KMS-11 (cell line): Measurements from ENCODE around the gene PRKRA.

ENCODE experiments used
- H2AFZ ChIP-seq: fragments of 200-600 bp; sonication (generic); 2 replicates; pipeline ENCODE4 v1.6.1; 2016; ENCODE audit warnings: antibody characterized with exemption, mixed run types, low read depth
- H3K27ac ChIP-seq: fragments of 200-600 bp; sonication (generic); 2 replicates; pipeline ENCODE4 v1.6.1; 2016; ENCODE audit warnings: mild to moderate bottlenecking, mixed run types
- H3K27me3 ChIP-seq: fragments of 200-600 bp; sonication (generic); 2 replicates; pipeline ENCODE4 v1.6.1; 2017; ENCODE audit warnings: mild to moderate bottlenecking, low read depth, mixed run types, moderate library complexity; ENCODE audit not compliant: insufficient read depth
- H3K36me3 ChIP-seq: fragments of 200-600 bp; sonication (generic); 2 replicates; pipeline ENCODE4 v1.6.1; 2017; ENCODE audit warnings: mild to moderate bottlenecking, mixed run types; ENCODE audit not compliant: insufficient read depth
- H3K4me1 ChIP-seq: fragments of 200-600 bp; sonication (generic); 2 replicates; pipeline ENCODE4 v1.6.1; 2016; ENCODE audit warnings: mild to moderate bottlenecking, low read depth, mixed run types; ENCODE audit not compliant: poor library complexity, severe bottlenecking
- H3K4me2 ChIP-seq: fragments of 200-600 bp; sonication (generic); 2 replicates; pipeline ENCODE4 v1.7.0; 2016; ENCODE audit warnings: mild to moderate bottlenecking, mixed run types
- H3K4me3 ChIP-seq: fragments of 200-600 bp; sonication (generic); IDR thresholded peaks from 2 replicates; pipeline ENCODE4 v1.6.1; 2017; ENCODE audit warnings: low read depth, low read length, mixed read lengths; ENCODE audit not compliant: insufficient read depth
- H3K79me2 ChIP-seq: fragments of 200-600 bp; sonication (generic); 2 replicates; pipeline ENCODE4 v1.6.1; 2016; ENCODE audit warnings: low read depth, mixed run types; ENCODE audit not compliant: insufficient read depth
- H3K9ac ChIP-seq: fragments of 200-600 bp; sonication (generic); 2 replicates; pipeline ENCODE4 v1.6.1; 2016; ENCODE audit warnings: mild to moderate bottlenecking, mixed run types
- H4K20me1 ChIP-seq: fragments of 200-600 bp; sonication (generic); 2 replicates; pipeline ENCODE4 v1.6.1; 2016; ENCODE audit warnings: mild to moderate bottlenecking, mixed run types; ENCODE audit not compliant: insufficient read depth
- TF ChIP-seq, protein P1 (sequence below): fragments of 200-600 bp; sonication (generic); conservative IDR thresholded peaks from 2 replicates; pipeline ENCODE4 v1.6.1; 2017; ENCODE audit warnings: low read depth, mild to moderate bottlenecking, antibody characterized with exemption, low read length, moderate library complexity, mixed read lengths

Gene PRKRA

DNA sequence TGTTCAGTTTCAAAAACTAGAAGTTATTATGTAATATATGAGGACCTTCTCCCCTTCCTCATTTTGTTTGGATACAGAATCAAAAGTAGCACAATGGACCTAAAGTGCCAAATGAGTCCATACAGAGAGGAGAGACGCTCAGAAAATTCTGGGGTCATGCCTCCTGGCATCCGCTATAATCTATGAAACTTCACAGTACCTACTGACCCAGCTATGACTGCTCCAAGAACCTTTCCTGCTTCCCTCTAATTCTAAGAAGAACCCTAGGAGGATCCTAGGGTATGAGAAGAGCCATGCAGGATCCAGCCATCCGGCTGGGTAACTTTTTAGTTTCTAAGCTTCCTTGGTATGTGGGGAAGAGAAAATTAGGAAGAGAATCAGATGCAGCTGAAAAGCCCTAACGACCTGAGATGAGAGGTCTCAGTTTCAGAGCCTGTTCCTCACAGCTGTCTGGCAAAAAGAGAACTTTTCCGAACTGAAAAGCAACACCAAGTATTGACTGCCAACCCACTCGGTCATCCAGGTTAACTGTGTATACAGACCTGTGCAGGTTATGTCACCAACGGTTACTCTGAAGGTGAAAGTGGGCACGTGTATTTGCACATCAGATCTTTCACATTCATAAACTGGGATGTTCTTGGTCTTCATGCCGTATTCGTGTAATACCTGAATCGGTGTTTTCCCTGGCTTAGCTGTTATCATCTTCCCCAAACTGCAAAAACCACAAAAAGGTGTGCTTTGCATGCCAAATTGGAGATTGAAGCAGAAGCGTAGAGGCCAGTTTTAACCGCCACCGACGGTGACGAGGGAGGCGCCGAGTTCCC is 1.1 kb downstream of the PRKRA start:
- TF ChIP-seq, protein P1, sequence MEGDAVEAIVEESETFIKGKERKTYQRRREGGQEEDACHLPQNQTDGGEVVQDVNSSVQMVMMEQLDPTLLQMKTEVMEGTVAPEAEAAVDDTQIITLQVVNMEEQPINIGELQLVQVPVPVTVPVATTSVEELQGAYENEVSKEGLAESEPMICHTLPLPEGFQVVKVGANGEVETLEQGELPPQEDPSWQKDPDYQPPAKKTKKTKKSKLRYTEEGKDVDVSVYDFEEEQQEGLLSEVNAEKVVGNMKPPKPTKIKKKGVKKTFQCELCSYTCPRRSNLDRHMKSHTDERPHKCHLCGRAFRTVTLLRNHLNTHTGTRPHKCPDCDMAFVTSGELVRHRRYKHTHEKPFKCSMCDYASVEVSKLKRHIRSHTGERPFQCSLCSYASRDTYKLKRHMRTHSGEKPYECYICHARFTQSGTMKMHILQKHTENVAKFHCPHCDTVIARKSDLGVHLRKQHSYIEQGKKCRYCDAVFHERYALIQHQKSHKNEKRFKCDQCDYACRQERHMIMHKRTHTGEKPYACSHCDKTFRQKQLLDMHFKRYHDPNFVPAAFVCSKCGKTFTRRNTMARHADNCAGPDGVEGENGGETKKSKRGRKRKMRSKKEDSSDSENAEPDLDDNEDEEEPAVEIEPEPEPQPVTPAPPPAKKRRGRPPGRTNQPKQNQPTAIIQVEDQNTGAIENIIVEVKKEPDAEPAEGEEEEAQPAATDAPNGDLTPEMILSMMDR = no peak
- Histone ChIP-seq H4K20me1 (no peaks in the 10 kb centered on the region), H3K4me3 (peak overlapping the region; percentile 87), H3K27me3 (no peaks in the 10 kb centered on the region), H3K9ac (peak overlapping the region; percentile 81), H3K4me2 (peak overlapping the region; percentile 94), H3K4me1 (peaks cover 29% of the 10 kb centered on the region), H2AFZ (peak overlapping the region; percentile 52), H3K36me3 (peaks cover 8% of the 10 kb centered on the region; the same call in 1 of the 2 replicates), H3K27ac (peak overlapping the region; percentile 83), H3K79me2 (peaks cover 16% of the 10 kb centered on the region; the same call in 1 of the 2 replicates)

DNA sequence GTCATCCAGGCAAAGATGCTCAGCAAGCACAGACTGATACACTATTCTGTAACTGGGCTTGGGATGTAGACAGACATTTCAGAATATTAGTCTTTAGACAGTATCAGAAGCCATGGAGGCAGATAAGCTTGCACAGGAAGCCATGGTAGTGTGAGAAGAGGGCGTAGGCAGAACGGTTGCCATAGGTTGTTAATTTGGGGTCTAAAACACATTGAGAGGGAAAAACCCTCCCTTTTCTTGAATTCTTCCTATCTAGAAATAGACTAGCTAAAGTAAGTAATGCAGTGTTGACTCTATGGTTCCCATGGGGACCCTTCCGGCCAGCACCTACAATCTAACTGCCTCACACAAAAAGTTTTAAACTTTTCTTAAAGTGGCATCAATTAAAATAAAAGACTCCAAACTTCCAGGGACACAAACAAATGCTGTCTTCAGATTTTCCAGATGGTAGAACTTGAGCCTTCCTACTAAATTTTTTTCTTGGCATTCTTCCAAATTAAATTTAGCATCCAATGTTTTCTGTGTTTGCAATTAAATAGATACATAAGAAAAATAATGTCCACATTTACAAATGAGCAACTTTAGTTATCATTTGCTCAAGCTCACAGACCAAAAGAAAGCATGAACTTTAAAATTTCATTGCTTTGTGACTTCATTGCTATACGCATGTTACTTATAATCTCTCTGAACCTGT is 1.9 kb downstream of the PRKRA start:
- H3K27me3 ChIP-seq = no peaks in the 10 kb centered on the region
- peak overlapping the region; percentile 81; the same call in 1 of the 2 replicates for H3K9ac ChIP-seq
- peaks cover 29% of the 10 kb centered on the region for H3K4me1 ChIP-seq
- H3K27ac ChIP-seq = peak overlapping the region; percentile 83; the same call in 1 of the 2 replicates
- H3K4me3 ChIP-seq = no peak overlapping the region
- peak overlapping the region; percentile 94 for H3K4me2 ChIP-seq
- H3K79me2 ChIP-seq = peaks cover 16% of the 10 kb centered on the region; the same call in 1 of the 2 replicates
- TF ChIP-seq, protein P1 = no peak
- H4K20me1 ChIP-seq = no peaks in the 10 kb centered on the region
- H2AFZ ChIP-seq = no peak overlapping the region
- H3K36me3 ChIP-seq = peaks cover 8% of the 10 kb centered on the region; the same call in 1 of the 2 replicates

DNA sequence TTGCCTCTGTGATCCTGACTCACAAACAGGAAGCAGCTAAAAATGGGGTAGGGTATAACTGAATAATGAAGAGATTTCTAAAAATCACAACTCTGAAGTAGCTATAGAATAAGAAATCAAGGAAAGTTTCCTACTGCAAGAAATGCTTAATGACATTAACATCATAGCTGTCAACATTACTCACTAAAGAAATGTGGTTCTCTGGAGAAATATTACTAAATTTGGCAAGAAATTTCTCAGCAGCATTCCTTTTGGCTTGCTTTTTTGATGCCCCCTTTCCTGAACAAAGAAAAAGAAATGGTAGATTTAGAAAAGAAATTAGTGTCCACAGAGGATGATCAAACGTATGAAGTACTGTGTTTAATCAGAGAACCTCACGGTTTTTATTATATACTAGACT is 9.5 kb downstream of the PRKRA start:
- no peaks in the 10 kb centered on the region for H4K20me1 ChIP-seq
- H3K4me1 ChIP-seq = no peaks in the 10 kb centered on the region
- peaks cover 16% of the 10 kb centered on the region; the same call in 1 of the 2 replicates for H3K36me3 ChIP-seq
- TF ChIP-seq, protein P1 = no peak
- H3K27ac ChIP-seq = no peak overlapping the region
- H3K9ac ChIP-seq = no peak overlapping the region
- H3K79me2 ChIP-seq = no peaks in the 10 kb centered on the region
- H3K27me3 ChIP-seq = no peaks in the 10 kb centered on the region
- H3K4me3 ChIP-seq = no peak overlapping the region
- no peak overlapping the region for H3K4me2 ChIP-seq
- H2AFZ ChIP-seq = no peak overlapping the region

DNA sequence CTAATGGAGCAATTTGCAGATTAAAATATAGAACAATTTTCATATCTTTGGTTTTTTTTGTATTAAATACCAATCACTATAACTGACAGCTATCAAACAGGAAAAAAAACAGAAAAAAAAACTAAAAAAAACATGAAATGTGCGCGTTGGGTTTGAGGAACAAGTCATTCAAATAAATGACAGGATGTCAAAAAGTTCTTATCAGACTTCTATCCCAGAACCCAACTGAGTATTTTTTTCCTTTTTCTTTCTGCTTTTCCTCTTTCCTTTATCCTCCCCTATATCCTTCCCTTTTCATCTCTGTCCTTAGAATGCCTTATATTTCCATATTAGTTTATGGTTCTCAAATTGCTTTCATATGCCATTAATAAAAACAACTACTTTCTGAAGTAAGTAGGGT is 14.3 kb downstream of the PRKRA start:
- Histone ChIP-seq H3K4me3 (no peak overlapping the region), H3K36me3 (peaks cover under 1% of the 10 kb centered on the region; the same call in 1 of the 2 replicates), H4K20me1 (no peaks in the 10 kb centered on the region), H3K79me2 (no peaks in the 10 kb centered on the region), H3K27ac (no peak overlapping the region), H3K9ac (no peak overlapping the region), H2AFZ (no peak overlapping the region), H3K4me2 (no peak overlapping the region), H3K4me1 (no peaks in the 10 kb centered on the region), H3K27me3 (no peaks in the 10 kb centered on the region)
- TF ChIP-seq, protein P1 = no peak
